ENCODE data around the gene CCDC74A.

DNA sequence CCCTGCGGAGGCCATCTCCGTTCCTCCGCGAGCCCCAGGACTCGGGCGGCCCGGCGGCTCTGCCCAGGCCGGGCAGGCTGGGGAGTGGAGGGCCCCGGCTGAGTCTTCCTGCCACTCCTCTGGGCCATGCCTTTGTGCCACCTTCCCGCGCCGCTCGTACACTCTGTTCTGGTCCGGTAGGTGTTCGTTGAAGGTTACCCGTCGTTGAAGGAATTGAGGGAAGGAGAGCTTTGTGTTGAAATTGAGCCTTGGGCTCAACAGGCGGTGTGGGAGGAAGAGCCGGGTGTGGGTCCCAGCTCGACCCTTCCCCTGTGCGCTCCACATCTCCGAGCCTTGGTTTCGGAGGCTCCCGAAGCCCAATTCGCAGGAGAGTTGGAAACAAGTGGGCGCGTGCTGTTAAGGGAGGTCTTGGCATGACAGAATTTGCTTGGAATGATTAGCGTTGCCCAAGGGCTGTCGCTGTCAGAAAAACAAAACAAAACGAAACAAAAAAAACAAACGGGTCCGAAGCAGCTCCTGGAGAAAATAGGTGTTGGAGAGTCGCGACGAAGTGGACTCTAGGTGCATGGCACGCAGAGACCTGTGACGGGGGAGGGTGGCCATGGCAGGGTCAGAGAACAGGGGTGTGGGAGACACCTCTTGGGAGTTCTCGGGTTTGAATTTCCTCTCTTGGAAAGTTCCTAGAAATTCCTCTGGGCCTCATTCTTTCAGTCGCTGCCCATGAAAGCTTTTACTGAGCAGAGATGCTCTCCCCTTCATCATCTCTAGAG, 34.3 kb upstream of the CCDC74A start:
- TF ChIP-seq, protein P1, sequence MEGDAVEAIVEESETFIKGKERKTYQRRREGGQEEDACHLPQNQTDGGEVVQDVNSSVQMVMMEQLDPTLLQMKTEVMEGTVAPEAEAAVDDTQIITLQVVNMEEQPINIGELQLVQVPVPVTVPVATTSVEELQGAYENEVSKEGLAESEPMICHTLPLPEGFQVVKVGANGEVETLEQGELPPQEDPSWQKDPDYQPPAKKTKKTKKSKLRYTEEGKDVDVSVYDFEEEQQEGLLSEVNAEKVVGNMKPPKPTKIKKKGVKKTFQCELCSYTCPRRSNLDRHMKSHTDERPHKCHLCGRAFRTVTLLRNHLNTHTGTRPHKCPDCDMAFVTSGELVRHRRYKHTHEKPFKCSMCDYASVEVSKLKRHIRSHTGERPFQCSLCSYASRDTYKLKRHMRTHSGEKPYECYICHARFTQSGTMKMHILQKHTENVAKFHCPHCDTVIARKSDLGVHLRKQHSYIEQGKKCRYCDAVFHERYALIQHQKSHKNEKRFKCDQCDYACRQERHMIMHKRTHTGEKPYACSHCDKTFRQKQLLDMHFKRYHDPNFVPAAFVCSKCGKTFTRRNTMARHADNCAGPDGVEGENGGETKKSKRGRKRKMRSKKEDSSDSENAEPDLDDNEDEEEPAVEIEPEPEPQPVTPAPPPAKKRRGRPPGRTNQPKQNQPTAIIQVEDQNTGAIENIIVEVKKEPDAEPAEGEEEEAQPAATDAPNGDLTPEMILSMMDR (conservative IDR thresholded peaks at IDR 0.05; ENCODE audit: low read length), result no peak
- TF ChIP-seq EZH2phosphoT487 (IDR thresholded peaks at IDR 0.05; ENCODE audit: borderline replicate concordance), result no peak
